ENCODE results near the gene SLCO4A1. TPM values are rescaled to one million over a fixed set of nuclear protein-coding genes. Genes with fewer than 3 reads are reported as not detected.

SLCO4A1 gene
- total RNA-seq, 1 donor from 2014 or later, result 13.7 TPM

DNA sequence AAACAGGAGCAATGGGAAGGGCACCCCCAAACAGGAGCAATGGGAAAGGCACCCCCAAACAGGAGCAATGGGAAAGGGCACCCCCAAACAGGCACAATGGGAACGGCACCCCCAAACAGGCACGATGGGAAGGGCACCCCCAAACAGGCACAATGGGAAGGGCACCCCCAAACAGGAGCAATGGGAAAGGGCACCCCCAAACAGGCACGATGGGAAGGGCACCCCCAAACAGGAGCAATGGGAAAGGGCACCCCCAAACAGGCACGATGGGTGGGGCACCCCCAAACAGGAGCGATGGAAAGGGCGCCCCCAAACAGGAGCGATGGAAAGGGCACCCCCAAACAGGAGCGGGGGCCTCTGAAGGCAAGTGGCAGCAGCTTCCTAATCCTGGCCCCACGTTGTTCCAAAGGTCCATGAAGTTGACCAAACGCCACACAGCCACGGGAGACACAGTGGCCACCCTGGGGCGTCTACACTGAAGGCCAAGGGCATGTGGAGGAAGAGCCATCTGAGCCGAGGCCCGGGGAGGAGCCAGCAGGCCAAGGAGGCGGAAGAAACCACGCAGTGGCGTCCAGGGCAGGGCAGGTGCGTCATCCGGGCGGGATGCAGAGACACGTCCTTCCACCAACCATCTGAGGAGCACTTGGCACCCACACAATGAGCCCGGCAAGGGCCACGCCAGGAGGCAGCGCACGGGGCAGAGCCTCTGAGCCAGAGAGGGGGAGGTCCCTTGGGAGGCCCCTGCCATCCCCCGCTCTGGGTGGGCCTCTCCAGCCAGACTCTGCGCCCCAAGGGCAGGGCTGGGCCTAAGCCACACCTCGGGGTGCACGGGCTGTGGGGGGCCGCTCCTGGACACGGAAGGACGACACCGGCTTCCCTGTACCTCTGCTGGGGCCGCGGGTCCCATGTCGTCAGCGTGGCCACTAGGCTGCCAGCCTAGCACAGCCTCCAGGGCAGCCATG is 44.8 kb downstream of the SLCO4A1 start:
- peak; percentile 91 for ATAC-seq

DNA sequence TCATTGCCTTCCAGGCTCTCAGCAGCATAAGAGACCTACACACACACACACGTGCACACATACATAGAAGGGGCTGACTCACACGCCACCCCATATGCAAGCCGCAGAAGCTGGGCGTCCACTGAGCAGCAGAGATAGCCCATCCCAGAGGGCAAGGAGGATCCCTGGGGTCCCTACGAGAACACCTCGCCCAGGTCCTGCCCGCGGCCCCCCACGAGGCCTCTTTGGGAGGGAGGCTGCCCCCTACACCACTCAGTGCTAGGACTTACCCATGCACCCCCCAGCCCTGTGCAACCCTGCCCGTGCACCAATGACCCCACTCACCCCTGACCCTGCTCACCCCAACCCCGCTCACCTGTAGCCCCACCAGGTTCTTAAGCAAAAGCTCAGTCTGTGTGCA is 45.8 kb downstream of the SLCO4A1 start:
- ATAC-seq, result peak; percentile 16

GRCh38 chr20:62688855-62689460 is 46.7 kb downstream of the SLCO4A1 start:
- peak; percentile 13 for ATAC-seq

- no peak for ATAC-seq
These were observed 47.6 kb downstream of the SLCO4A1 start for GRCh38 chr20:62689861-62690260.

- ATAC-seq, result no peak
These were observed 48.0 kb downstream of the SLCO4A1 start for GRCh38 chr20:62690261-62690820.

DNA sequence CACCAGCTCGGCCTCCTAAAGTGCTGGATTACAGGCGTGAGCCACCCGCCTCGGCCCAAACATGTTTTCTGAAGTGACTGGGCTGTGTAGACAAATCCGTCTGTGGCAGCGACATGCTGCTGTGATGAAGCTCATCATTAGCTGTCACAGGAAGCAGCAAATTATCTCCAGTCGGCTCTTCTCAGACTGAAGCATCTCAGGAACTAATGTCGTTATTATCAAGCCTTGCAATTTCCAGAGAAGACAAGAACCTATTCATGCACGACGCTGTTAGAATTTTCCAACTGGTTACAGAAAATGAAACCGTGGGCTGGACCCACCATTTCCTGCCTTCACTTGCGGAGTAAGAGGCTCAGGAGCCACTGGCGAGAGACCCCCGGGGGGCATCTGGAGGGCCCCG is 49.2 kb downstream of the SLCO4A1 start:
- no peak for ATAC-seq

DNA sequence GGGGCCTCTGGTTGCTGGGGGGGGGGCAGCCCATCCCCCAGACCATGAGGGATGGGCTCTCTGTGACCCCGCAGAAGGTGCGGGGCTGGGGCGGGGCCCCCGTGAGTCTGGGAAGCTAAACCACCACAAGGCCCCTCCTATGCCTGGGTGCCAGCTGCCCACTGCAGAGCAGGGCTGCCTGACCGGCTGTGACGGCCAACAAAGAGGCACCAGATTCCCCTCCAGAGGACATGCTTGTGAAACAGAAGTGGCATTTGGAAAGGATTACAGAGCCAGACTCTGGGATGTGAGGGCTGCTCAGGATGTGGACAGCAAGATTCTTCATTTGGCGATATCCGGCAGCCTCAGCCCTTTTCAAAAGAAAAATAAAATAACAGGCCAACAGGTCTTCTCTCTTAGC is 49.9 kb downstream of the SLCO4A1 start:
- ATAC-seq, result no peak

DNA sequence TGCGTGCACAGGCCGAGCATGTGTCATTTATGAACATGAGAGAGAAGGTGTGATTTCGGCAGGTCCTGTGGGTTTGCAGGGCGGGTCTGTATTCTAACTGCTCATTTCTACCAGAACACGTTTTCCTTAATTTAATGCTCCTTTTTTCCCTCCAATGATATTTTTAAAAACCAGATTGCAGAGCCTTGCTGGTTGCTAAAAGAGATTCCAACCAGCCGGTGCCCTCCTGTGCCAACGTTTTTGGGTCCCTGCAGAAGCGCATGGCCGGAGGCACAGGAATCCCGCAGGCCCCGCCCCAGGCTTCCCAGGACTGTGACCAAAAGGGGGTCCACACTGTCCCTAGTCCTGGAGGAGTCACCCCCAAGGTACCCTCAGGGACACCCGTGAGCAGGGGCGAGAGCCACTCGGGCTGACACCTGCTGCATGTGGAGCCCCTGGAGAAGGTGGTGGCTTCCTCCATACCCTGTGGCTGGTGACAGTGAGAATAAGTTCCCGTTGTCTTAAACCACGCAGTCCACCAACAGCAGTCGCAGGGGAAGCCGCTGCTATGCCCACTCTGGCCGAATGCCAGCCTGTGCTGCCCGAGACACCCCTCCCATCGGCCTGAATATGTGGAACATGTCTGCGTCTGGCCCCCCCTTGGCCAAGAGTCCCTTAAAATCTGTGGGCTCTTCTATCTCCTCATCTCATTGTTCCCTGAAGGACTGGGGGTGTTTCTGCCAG is 50.7 kb downstream of the SLCO4A1 start:
- no peak for ATAC-seq

GRCh38 chr20:62693524-62693922 is 51.2 kb downstream of the SLCO4A1 start:
- ATAC-seq, result no peak

- no peak for ATAC-seq
These were observed 51.8 kb downstream of the SLCO4A1 start for GRCh38 chr20:62694106-62694505.

- no peak for ATAC-seq
These were observed 52.6 kb downstream of the SLCO4A1 start for GRCh38 chr20:62694868-62695267.

DNA sequence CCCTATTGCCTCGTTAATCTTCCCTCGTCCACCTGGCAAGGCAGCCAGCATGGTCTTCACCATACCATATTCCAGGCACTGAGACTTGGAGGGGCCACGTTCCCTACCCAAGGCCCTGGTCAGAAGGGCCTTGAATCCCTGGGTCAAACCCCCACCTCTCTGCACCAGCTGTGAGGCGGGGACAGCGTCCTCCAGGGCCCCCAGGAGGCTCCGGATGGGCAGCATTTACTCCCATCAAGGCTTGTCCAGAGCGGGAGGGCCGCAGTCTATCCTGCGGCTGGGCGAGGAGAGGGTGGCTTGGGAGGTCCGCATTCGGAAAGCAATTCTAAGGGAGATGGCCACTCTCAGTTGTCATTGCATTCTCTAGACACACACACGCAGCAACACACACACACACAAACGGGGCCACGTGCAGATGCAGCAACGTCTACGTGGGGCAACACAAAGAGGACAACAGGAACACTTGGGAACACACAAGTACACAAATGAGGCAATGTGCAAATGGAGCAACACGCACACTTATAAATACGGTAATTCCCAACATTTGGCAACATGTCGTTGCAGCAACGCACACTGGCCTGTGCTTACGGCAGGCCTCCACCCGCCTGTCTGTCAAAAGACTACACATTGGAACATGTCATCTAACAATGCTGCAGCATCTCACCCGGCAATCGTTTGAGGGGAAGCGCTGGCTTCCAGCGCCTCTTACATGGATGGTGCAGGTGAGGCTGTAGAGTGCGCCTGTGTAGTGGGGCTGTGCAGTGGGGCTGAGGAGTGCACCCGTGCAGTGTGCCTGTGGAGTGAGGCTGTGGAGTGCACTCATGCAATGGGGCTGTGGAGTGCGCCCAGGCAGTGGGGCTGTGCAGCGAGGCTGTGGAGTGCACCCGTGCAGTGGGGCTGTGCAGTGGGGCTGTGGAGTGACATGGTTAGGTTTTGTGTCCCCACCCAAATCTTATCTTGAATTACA is 53.4 kb downstream of the SLCO4A1 start:
- no peak for ATAC-seq

DNA sequence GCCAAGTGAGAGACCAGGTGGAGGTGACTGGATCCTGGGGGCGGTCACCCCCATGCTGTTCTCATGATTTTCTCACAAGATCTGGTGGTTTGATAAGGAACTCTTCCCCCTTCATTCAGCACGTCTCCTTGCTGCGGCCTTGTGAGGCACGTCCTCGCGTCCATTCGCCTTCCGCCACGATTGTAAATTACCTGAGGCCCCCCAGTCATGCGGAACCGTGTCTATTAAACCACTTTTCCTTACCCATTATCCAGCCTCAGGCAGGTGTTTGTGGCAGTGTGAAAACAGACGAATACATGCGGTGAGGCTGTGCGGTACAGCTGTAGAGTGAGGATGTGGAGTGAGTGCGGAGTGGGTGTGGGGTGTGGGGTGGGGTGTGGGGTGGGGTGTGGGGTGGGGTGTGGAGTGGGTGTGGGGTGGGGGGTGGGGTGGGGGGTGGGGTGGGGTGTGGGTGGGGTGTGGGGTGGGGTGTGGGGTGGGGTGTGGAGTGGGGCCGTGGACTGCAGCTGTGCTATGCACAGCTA is 54.2 kb downstream of the SLCO4A1 start:
- ATAC-seq, result no peak

DNA sequence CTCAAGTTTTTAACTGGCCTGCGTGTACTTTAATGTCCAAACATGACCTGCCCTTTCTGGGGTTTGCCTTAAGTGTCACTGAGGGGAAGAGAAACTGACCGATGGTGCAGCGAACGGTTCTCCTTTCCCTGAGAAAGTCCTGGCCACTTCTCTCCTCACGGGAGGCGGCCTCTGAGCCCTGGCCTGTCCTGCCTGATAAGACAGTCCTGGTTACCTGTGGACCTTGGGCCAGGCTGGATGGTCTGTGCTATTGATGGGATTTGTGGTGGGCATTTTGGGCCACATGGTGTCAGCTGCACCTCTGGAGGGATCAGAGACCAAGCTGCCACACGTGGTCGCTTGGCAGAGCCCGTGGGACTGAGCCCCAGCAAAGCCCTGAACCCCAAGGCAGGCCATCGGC is 54.7 kb downstream of the SLCO4A1 start:
- no peak for ATAC-seq

GRCh38 chr20:62697468-62697912 is 55.2 kb downstream of the SLCO4A1 start:
- ATAC-seq, result no peak

DNA sequence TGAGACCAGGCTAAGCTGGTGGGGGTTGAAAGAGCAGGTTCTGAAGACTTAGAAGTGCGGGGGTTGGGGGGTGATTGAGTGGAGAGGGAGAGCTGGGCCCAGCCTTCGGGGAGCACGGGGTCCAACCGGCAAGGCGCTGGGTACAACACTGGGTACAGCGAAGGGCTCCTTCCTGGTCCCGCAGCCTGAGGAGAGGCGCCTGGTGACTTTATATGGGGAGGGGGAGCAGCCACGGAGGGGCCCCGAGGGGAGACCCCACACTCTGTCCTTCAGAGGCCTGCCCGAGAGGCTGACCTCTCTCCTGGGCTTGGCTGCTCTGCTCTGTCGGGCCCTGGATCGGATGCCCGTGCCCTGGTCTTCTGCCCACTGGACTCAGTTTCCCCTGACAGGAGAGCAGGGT is 55.9 kb downstream of the SLCO4A1 start:
- ATAC-seq, result no peak

- ATAC-seq, result no peak
These were observed 57.0 kb downstream of the SLCO4A1 start for GRCh38 chr20:62699296-62699695.

DNA sequence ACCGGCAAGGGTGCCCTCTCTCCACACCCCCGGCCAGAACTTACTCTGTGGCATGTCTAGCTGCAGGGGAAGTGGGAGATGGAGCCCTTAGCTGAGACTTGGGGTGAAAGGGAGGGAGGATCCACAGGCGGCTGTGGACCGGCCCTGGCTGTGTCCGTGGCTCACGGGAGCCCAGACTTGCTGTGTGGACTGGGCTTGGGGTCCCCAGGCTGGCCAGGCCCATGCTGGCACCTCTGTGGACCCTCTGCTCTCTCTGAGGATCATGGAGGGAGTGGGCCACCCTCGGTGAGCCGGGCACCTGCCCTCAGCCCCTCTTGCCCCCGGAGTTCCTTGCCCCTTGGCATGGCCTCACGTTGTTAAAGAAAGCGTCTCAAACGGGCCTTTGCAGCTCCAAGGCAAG is 57.4 kb downstream of the SLCO4A1 start:
- no peak for ATAC-seq

- ATAC-seq, result no peak
These were observed 58.1 kb downstream of the SLCO4A1 start for GRCh38 chr20:62700261-62700930.

DNA sequence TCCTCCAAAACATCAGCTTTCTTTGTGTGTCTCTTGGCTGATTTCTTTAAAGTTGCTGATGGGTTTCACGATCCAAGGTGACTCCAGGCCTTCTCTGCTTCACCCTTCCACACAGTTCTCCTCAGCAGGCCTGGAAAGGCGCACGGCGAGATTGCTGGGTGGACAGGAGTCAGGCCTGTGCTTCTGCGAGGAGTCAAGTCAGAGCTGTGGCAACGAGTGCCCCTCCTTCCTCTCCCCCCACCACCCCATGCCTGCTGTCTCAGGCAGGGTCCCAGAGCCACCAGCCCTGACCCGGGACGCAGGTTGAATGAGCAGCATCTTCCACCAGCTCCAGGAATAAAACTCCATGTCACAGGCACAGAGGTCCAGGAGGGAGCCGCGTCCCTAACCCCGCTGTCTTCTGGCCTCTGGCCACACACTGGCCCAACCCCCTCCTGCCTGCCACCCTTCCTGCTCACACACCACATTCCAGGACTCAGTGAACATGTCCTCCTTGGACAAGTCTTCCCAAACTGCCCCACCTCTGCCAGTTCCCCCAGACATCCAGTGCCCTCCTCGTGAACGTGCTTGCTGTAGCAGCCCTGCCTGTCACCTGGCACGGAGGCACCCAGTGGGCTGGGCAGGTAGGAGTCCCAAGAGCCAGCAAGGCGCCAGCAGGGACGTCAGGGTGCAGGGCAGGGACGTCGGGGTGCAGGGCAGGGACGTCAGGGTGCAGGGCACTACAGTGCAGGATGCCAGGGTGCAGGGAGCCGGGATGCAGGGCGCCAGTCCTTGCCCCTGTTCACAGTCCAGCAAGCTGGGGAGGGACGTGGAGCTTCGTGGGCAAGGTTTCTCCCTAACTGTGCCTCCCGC is 59.1 kb downstream of the SLCO4A1 start:
- no peak for ATAC-seq

Measured in esophagus mucosa (tissue), 1 donor.